RWPE1 (cell line): ENCODE results near the gene ADAM22.

Source experiments
- CTCF ChIA-PET: fragments of 350-600 bp; sonication (Branson Sonifier 250); formaldehyde crosslinking; extraction: SDS; loops from one replicate; lab custom pipeline; 2021; lab: Yijun Ruan, JAX
- POLR2A ChIA-PET: fragments of 400-600 bp; formaldehyde crosslinking; extraction: SDS; loops from one replicate; lab custom pipeline; 2020; ENCODE audit warnings: antibody characterized with exemption; ENCODE audit not compliant: low non-redundant PET; lab: Yijun Ruan, JAX
- DNase-seq: peaks from one replicate; pipeline ENCODE4 v3.0.0; 2012; ENCODE audit warnings: low spot score
- H3K27ac ChIP-seq: fragments of 450-650 bp; 2 replicates; pipeline ENCODE4 v1.5.1; 2017
- CTCF ChIP-seq: fragments of 450-650 bp; conservative IDR thresholded peaks from 2 replicates; pipeline ENCODE4 v1.5.1; 2017; ENCODE audit warnings: low read depth, mild to moderate bottlenecking

The ADAM22 gene

GRCh38 chr7:88243345-88243909 lies 309.4 kb downstream of the ADAM22 start:
- ChIA-PET CTCF (interaction anchor here (0.5 to 1.7 kb wide), 15 partner anchors 10 to 1804 kb away, joined by 3 to 23 read pairs (median 3); no protein-coding TSS in a partner anchor), POLR2A (no interaction called here)
- no peak overlapping the region for H3K27ac ChIP-seq
- DNase-seq = peak; percentile 45
- TF ChIP-seq CTCF = peak; percentile 89

- DNase-seq = no peak
- no peak overlapping the region for H3K27ac ChIP-seq
- POLR2A ChIA-PET = no interaction called here
- CTCF ChIA-PET = interaction anchor here (0.6 to 1.4 kb wide), 2 partner anchors 51 to 114 kb away, joined by 3 to 23 read pairs; no protein-coding TSS in a partner anchor
- no peak for TF ChIP-seq CTCF
These were observed 310.2 kb downstream of the ADAM22 start for GRCh38 chr7:88244258-88244657.
